Neural cell (in vitro differentiated cells): ENCODE measurements around the gene SPATA19. TPM values are rescaled to one million over a fixed set of nuclear protein-coding genes. Genes with fewer than 3 reads are reported as not detected.

Experiments used
- H2AFZ ChIP-seq: fragments of 200-600, 300-800 bp; sonication (generic), shearing (Covaris generic); 2 replicates; pipeline ENCODE4 v1.6.0; 2014; ENCODE audit warnings: low read depth, mild to moderate bottlenecking, antibody characterized with exemption, low read length, moderate library complexity
- H3F3A ChIP-seq: fragments of 200-600 bp; shearing (Covaris generic); 2 replicates; pipeline ENCODE4 v1.6.1; 2016; ENCODE audit warnings: mild to moderate bottlenecking, moderate library complexity, mixed read lengths, antibody characterized with exemption, low read length; ENCODE audit not compliant: insufficient read depth, poor library complexity, severe bottlenecking
- H3K27ac ChIP-seq: fragments of 200-600, 300-800 bp; sonication (generic), shearing (Covaris generic); 2 replicates; pipeline ENCODE4 v1.5.1; 2014; ENCODE audit warnings: mild to moderate bottlenecking, low read length, moderate library complexity
- H3K27me3 ChIP-seq: fragments of 300-800, 200-600 bp; sonication (generic), shearing (Covaris generic); 2 replicates; pipeline ENCODE4 v1.6.0; 2014; ENCODE audit warnings: mild to moderate bottlenecking, low read depth, low read length, moderate library complexity; ENCODE audit not compliant: insufficient read depth
- H3K36me3 ChIP-seq: fragments of 300-800, 200-600 bp; sonication (generic), shearing (Covaris generic); 2 replicates; pipeline ENCODE4 v1.5.1; 2014; ENCODE audit warnings: mild to moderate bottlenecking, antibody characterized with exemption, low read length, moderate library complexity; ENCODE audit not compliant: insufficient read depth
- H3K4me2 ChIP-seq: fragments of 300-800, 200-600 bp; sonication (generic), shearing (Covaris generic); 2 replicates; pipeline ENCODE4 v1.6.0; 2014; ENCODE audit warnings: mild to moderate bottlenecking, low read length
- H3K4me3 ChIP-seq: fragments of 300-800, 200-600 bp; sonication (generic), shearing (Covaris generic); 2 replicates; pipeline ENCODE4 v1.5.1; 2014; ENCODE audit warnings: mild to moderate bottlenecking, low read length, moderate library complexity
- H3K79me2 ChIP-seq: fragments of 200-600 bp; shearing (Covaris generic); replicated peaks from 2 replicates; pipeline ENCODE4 v1.6.0; 2014; ENCODE audit warnings: mild to moderate bottlenecking, low read length, moderate library complexity; ENCODE audit not compliant: insufficient read depth
- H3K9ac ChIP-seq: fragments of 300-800, 200-600 bp; sonication (generic), shearing (Covaris generic); 2 replicates; pipeline ENCODE4 v1.6.1; 2016; ENCODE audit warnings: mild to moderate bottlenecking, low read length, mixed read lengths
- H3K9me2 ChIP-seq: fragments of 200-600 bp; shearing (Covaris generic); 2 replicates; pipeline ENCODE4 v1.6.1; 2016; ENCODE audit warnings: mild to moderate bottlenecking, low read length, mixed read lengths; ENCODE audit not compliant: insufficient read depth
- H3K9me3 ChIP-seq: fragments of 200-600, 300-800 bp; sonication (generic), shearing (Covaris generic); 2 replicates; pipeline ENCODE4 v1.6.1; 2016; ENCODE audit warnings: mild to moderate bottlenecking, mixed run types, low read length, moderate library complexity, mixed read lengths
- H4K20me1 ChIP-seq: fragments of 200-600 bp; shearing (Covaris generic); 2 replicates; pipeline ENCODE4 v1.6.1; 2016; ENCODE audit warnings: mild to moderate bottlenecking, mixed run types; ENCODE audit not compliant: insufficient read depth
- CTCF ChIP-seq: fragments of 450-650 bp; IDR thresholded peaks from 2 replicates; pipeline ENCODE4 v1.5.1; 2014; ENCODE audit warnings: antibody characterized with exemption, mild to moderate bottlenecking, moderate library complexity; ENCODE audit not compliant: poor library complexity, severe bottlenecking
- EP300 ChIP-seq: fragments of 450-650 bp; conservative IDR thresholded peaks from 2 replicates; pipeline ENCODE4 v1.6.1; 2014; ENCODE audit warnings: antibody characterized with exemption, mild to moderate bottlenecking, moderate library complexity; ENCODE audit not compliant: poor library complexity, severe bottlenecking
- EZH2 ChIP-seq: fragments of 200-600, 300-800 bp; shearing (Covaris generic), sonication (generic); IDR thresholded peaks from 2 replicates; pipeline ENCODE4 v1.6.1; 2014; ENCODE audit warnings: antibody characterized with exemption, low read length, borderline replicate concordance, mild to moderate bottlenecking; ENCODE audit not compliant: insufficient read depth, poor library complexity, severe bottlenecking
- MXI1 ChIP-seq: fragments of 450-650 bp; conservative IDR thresholded peaks from 2 replicates; pipeline ENCODE4 v1.6.1; 2014; ENCODE audit warnings: antibody characterized with exemption, mild to moderate bottlenecking; ENCODE audit not compliant: poor library complexity, severe bottlenecking
- POLR2AphosphoS5 ChIP-seq: IDR thresholded peaks from 2 replicates; pipeline ENCODE4 v1.6.1; 2012
- RAD21 ChIP-seq: fragments of 450-650 bp; conservative IDR thresholded peaks from 2 replicates; pipeline ENCODE4 v1.6.1; 2014; ENCODE audit warnings: antibody characterized with exemption, mild to moderate bottlenecking, moderate library complexity
- REST ChIP-seq: IDR thresholded peaks from 2 replicates; pipeline ENCODE4 v1.6.1; 2012; ENCODE audit warnings: borderline replicate concordance
- SMC3 ChIP-seq: fragments of 450-650 bp; conservative IDR thresholded peaks from 2 replicates; pipeline ENCODE4 v1.6.1; 2014; ENCODE audit warnings: antibody characterized with exemption, mild to moderate bottlenecking, moderate library complexity; ENCODE audit not compliant: poor library complexity
- TAF1 ChIP-seq: IDR thresholded peaks from 2 replicates; pipeline ENCODE4 v1.6.1; 2012; ENCODE audit warnings: low read depth
- polyA plus RNA-seq: library from polyadenylated mRNA; depleted of rRNA; stranded (reverse); fragments of >200 nt; gene quantifications from 2 replicates; pipeline ENCODE4 v1.2.3, GENCODE V29; 2014

Gene SPATA19
- polyA plus RNA-seq, 1 donor from 2014 or later: not detected

- no peaks in the 10 kb centered on the region for H3K36me3 ChIP-seq
- no peaks in the 10 kb centered on the region for H3K79me2 ChIP-seq
- no peaks in the 10 kb centered on the region for H3K9me3 ChIP-seq
- TF ChIP-seq EZH2: no peak
- no peak for TF ChIP-seq REST
- no peak for TF ChIP-seq SMC3
- TF ChIP-seq CTCF: no peak
- TF ChIP-seq TAF1: no peak
- no peak for TF ChIP-seq MXI1
- TF ChIP-seq POLR2AphosphoS5: no peak
- TF ChIP-seq RAD21: no peak
- no peak for TF ChIP-seq EP300
- H3K9ac ChIP-seq: no peak overlapping the region
- H3K4me3 ChIP-seq: no peak overlapping the region
- H3K27ac ChIP-seq: no peak overlapping the region
- H3F3A ChIP-seq: no peaks in the 10 kb centered on the region
- no peaks in the 10 kb centered on the region for H4K20me1 ChIP-seq
- no peaks in the 10 kb centered on the region for H3K27me3 ChIP-seq
- H3K9me2 ChIP-seq: no peaks in the 10 kb centered on the region
- no peak overlapping the region for H2AFZ ChIP-seq
- H3K4me2 ChIP-seq: no peak overlapping the region
Measured at GRCh38 chr11:133842730-133843129, 2.6 kb downstream of the SPATA19 start.

DNA sequence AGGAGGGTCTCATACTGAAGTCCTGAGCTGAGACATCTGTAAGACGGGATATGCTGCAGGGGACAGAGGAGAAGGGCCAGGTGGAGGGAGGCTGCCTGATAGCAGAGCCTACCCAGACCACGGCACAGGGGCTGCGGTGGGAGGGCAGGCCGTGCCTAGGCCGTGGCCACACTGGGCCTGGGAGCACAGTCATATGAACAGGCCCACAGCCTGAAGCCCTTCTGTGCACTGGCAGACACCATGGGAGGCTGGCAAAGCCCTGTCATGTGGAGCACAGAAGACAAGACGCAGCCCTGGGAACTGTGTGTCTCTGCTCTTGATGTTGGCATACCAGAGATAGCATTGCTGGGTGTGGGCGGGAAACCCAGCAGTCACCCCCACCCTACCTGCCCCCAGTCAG is 3.3 kb downstream of the SPATA19 start:
- Histone ChIP-seq H3K9me3 (no peaks in the 10 kb centered on the region), H3F3A (no peaks in the 10 kb centered on the region), H3K79me2 (no peaks in the 10 kb centered on the region), H2AFZ (no peak overlapping the region), H3K27me3 (no peaks in the 10 kb centered on the region), H3K4me3 (no peak overlapping the region), H3K9me2 (no peaks in the 10 kb centered on the region), H3K4me2 (no peak overlapping the region), H4K20me1 (no peaks in the 10 kb centered on the region), H3K36me3 (no peaks in the 10 kb centered on the region), H3K27ac (no peak overlapping the region), H3K9ac (no peak overlapping the region)
- TF ChIP-seq TAF1 (no peak), MXI1 (no peak), REST (no peak), CTCF (no peak)
